ENCODE measurements around the gene WDR90. TPM values are rescaled to one million over a fixed set of nuclear protein-coding genes. Genes with fewer than 3 reads are reported as not detected.
A peak's percentile ranks its signal among the peaks of the same experiment; 100 is the strongest.

WDR90 gene
- total RNA-seq, 1 donor from 2014 or later = 50.0 TPM

- peak; percentile 85 to 98 for DNase-seq (ENCODE audit: low spot score in 2 of 2)
- Histone ChIP-seq H3K4me3 (peak within 1 kb of the TSS; percentile 64 to 69), H3K27me3 (no peaks in the 10 kb centered on the region), H3K9me3 (no peaks in the 10 kb centered on the region), H3K27ac (peak within 1 kb of the TSS; percentile 68 to 72), H3K4me1 (peaks cover 25 to 43% of the 10 kb centered on the region in 2 donors), H3K36me3 (peaks cover 20 to 36% of the 10 kb centered on the region in 2 donors)
- intact Hi-C loops (cut with DNase I) = no loop called here
- no peak for TF ChIP-seq CTCF (IDR thresholded peaks at IDR 0.05)
These were observed 35.1 kb downstream of the WDR90 start, which contains the start of gene JMJD8 for GRCh38 chr16:684071-684794. TSS of gene JMJD8 (minus strand) at chr16:684334. CDS start at chr16:684319, 15 bp downstream.

- Histone ChIP-seq H3K4me3 (peak overlapping the region in 1 of 2 donors; percentile 69), H3K36me3 (peaks cover 20 to 36% of the 10 kb centered on the region in 2 donors), H3K9me3 (no peaks in the 10 kb centered on the region), H3K27me3 (no peaks in the 10 kb centered on the region), H3K4me1 (peaks cover 31 to 50% of the 10 kb centered on the region in 2 donors), H3K27ac (peak overlapping the region; percentile 68 to 72)
- no peak for TF ChIP-seq CTCF (IDR thresholded peaks at IDR 0.05)
- DNase-seq (ENCODE audit: low spot score in 2 of 2) = no peak
- intact Hi-C loops (cut with DNase I) = no loop called here
These were observed 36.0 kb downstream of the WDR90 start for GRCh38 chr16:684961-685696.

- DNase-seq (ENCODE audit: low spot score in 2 of 2) = no peak
- H3K27me3 ChIP-seq = no peaks in the 10 kb centered on the region
- TF ChIP-seq CTCF (IDR thresholded peaks at IDR 0.05) = peak in 1 of 3 experiments; percentile 19
- no peak overlapping the region for H3K27ac ChIP-seq
- peaks cover 20 to 36% of the 10 kb centered on the region in 2 donors for H3K36me3 ChIP-seq
- intact Hi-C loops (cut with DNase I) = no loop called here
- no peak overlapping the region for H3K4me3 ChIP-seq
- peaks cover 26 to 46% of the 10 kb centered on the region in 2 donors for H3K4me1 ChIP-seq
- H3K9me3 ChIP-seq = no peaks in the 10 kb centered on the region
These were observed 36.8 kb downstream of the WDR90 start for GRCh38 chr16:685967-686366.

- DNase-seq (ENCODE audit: low spot score in 2 of 2) = no peak
- Histone ChIP-seq H3K27me3 (no peaks in the 10 kb centered on the region), H3K36me3 (peaks cover 19 to 33% of the 10 kb centered on the region in 2 donors), H3K27ac (no peak overlapping the region), H3K4me3 (no peak overlapping the region), H3K9me3 (no peaks in the 10 kb centered on the region), H3K4me1 (peaks cover 19 to 39% of the 10 kb centered on the region in 2 donors)
- intact Hi-C loops (cut with DNase I) = no loop called here
- TF ChIP-seq CTCF (IDR thresholded peaks at IDR 0.05) = no peak
These were observed 37.5 kb downstream of the WDR90 start for GRCh38 chr16:686459-687260.

GRCh38 chr16:687499-687898 lies 38.3 kb downstream of the WDR90 start:
- peaks cover 11 to 24% of the 10 kb centered on the region in 2 donors for H3K36me3 ChIP-seq
- no peak for DNase-seq (ENCODE audit: low spot score in 2 of 2)
- H3K4me1 ChIP-seq = peaks cover 17 to 32% of the 10 kb centered on the region in 2 donors
- no peak overlapping the region for H3K4me3 ChIP-seq
- no peaks in the 10 kb centered on the region for H3K9me3 ChIP-seq
- H3K27ac ChIP-seq = no peak overlapping the region
- intact Hi-C loops (cut with DNase I) = no loop called here
- no peak for TF ChIP-seq CTCF (IDR thresholded peaks at IDR 0.05)
- H3K27me3 ChIP-seq = no peaks in the 10 kb centered on the region
